HEK293 (cell line): ENCODE data around the gene CSTPP1.

ENCODE experiments used
- SP2 ChIP-seq: fragments of 450-650 bp; formaldehyde crosslinking; IDR thresholded peaks from 2 replicates; pipeline ENCODE4 v1.5.1; 2016; ENCODE audit warnings: missing biosample characterization, missing genetic modification characterization
- ZBTB21 ChIP-seq: fragments of 450-650 bp; formaldehyde crosslinking; IDR thresholded peaks from 2 replicates; pipeline ENCODE4 v1.5.1; 2017; ENCODE audit warnings: missing biosample characterization, missing genetic modification characterization
- ZBTB8A ChIP-seq: fragments of 450-650 bp; formaldehyde crosslinking; IDR thresholded peaks from 2 replicates; pipeline ENCODE4 v1.5.1; 2016; ENCODE audit warnings: missing biosample characterization, missing genetic modification characterization
- ZNF23 ChIP-seq: fragments of 450-650 bp; formaldehyde crosslinking; IDR thresholded peaks from 2 replicates; pipeline ENCODE4 v1.5.1; 2016; ENCODE audit warnings: missing biosample characterization, missing genetic modification characterization, borderline replicate concordance
- ZNF266 ChIP-seq: fragments of 450-650 bp; formaldehyde crosslinking; IDR thresholded peaks from 2 replicates; pipeline ENCODE4 v1.5.1; 2016; ENCODE audit warnings: missing biosample characterization, missing genetic modification characterization, low read depth
- ZNF335 ChIP-seq: fragments of 450-650 bp; formaldehyde crosslinking; conservative IDR thresholded peaks from 2 replicates; pipeline ENCODE4 v1.5.1; 2016; ENCODE audit warnings: missing biosample characterization, missing genetic modification characterization
- ZNF391 ChIP-seq: fragments of 450-650 bp; formaldehyde crosslinking; IDR thresholded peaks from 2 replicates; pipeline ENCODE4 v1.5.1; 2016; ENCODE audit warnings: low read depth, missing biosample characterization, missing genetic modification characterization, borderline replicate concordance
- ZNF626 ChIP-seq: fragments of 450-650 bp; sonication (Bioruptor Pico); formaldehyde crosslinking; IDR thresholded peaks from 2 replicates; pipeline ENCODE4 v1.5.1; 2018; ENCODE audit warnings: missing biosample characterization, missing genetic modification characterization, inconsistent platforms
- ZXDB ChIP-seq: fragments of 450-650 bp; formaldehyde crosslinking; IDR thresholded peaks from 2 replicates; pipeline ENCODE4 v1.5.1; 2016; ENCODE audit warnings: missing biosample characterization, missing genetic modification characterization
- TF ChIP-seq, protein P1 (sequence below): fragments of 450-650 bp; formaldehyde crosslinking; IDR thresholded peaks from 2 replicates; pipeline ENCODE4 v1.5.1; 2016; ENCODE audit warnings: missing biosample characterization, missing genetic modification characterization
- TF ChIP-seq, protein P2 (sequence below): fragments of 450-650 bp; formaldehyde crosslinking; IDR thresholded peaks from 2 replicates; pipeline ENCODE4 v1.5.1; 2016; ENCODE audit warnings: missing biosample characterization, missing genetic modification characterization
- TF ChIP-seq, protein P3 (sequence below): fragments of 450-650 bp; formaldehyde crosslinking; IDR thresholded peaks from 2 replicates; pipeline ENCODE4 v1.5.1; 2016; ENCODE audit warnings: missing biosample characterization, missing genetic modification characterization

DNA sequence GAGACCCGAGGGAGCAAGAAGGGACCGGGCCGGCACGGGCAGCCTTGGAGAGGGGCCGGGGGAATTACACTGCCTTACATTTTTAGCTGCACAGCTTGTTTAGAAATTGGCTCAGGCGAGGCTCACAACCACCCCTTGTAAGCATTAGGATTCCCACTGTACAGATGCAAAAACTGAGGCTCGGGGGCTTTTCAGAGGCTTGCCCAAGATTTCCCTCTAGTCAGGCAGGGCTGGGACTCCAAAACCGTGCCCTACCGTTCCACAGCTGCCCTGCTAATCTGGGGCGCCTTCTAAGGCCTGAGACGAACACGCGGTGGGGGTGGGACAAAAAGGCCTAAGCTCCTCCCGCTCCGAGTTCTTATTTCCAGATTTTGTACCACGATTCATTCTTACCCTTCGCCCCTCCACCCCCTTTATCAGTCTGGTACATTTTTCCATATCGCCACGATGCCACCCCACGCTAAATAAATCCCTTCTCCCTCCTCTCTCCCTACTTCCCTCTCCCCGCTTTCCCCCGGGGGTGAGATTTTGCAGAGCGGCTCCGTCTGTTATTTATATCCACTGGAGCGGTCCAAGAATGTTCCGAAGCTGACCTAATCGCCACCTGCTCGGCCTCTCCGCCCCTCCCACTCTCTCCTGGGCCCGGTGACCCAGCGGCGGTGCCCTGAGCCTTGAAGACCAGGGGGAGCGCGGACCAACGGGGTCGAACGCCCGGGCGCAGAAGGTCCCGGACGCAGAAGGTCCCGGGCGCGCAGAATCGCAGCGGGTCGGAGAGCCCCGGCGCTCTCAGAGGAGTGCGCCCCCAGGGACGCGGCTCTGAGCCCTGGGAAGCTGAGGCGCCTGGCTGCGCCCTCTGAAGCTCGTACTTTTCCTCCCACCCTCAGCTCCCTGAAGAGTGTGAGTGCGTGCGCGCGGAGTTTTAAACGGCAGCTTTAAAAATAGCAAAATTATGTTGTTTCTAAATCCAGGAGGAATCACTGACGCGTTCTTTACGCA lies 250.4 kb downstream of the CSTPP1 start:
- TF ChIP-seq, protein P1, sequence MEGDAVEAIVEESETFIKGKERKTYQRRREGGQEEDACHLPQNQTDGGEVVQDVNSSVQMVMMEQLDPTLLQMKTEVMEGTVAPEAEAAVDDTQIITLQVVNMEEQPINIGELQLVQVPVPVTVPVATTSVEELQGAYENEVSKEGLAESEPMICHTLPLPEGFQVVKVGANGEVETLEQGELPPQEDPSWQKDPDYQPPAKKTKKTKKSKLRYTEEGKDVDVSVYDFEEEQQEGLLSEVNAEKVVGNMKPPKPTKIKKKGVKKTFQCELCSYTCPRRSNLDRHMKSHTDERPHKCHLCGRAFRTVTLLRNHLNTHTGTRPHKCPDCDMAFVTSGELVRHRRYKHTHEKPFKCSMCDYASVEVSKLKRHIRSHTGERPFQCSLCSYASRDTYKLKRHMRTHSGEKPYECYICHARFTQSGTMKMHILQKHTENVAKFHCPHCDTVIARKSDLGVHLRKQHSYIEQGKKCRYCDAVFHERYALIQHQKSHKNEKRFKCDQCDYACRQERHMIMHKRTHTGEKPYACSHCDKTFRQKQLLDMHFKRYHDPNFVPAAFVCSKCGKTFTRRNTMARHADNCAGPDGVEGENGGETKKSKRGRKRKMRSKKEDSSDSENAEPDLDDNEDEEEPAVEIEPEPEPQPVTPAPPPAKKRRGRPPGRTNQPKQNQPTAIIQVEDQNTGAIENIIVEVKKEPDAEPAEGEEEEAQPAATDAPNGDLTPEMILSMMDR, result peak; percentile 25; the same call in 1 of the 2 replicates
- peak; percentile 20 for TF ChIP-seq SP2
- TF ChIP-seq, protein P2, sequence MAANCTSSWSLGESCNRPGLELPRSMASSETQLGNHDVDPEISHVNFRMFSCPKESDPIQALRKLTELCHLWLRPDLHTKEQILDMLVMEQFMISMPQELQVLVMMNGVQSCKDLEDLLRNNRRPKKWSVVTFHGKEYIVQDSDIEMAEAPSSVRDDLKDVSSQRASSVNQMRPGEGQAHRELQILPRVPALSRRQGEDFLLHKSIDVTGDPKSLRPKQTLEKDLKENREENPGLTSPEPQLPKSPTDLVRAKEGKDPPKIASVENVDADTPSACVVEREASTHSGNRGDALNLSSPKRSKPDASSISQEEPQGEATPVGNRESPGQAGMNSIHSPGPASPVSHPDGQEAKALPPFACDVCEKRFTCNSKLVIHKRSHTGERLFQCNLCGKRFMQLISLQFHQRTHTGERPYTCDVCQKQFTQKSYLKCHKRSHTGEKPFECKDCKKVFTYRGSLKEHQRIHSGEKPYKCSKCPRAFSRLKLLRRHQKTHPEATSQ, result no peak
- no peak for TF ChIP-seq ZNF266 (tag by site-specific recombination)
- no peak for TF ChIP-seq ZNF626 (tag by site-specific recombination)
- no peak for TF ChIP-seq ZBTB21 (tag by site-specific recombination)
- TF ChIP-seq ZXDB (tag by site-specific recombination), result no peak
- no peak for TF ChIP-seq ZNF23 (tag by site-specific recombination)
- no peak for TF ChIP-seq ZNF391 (tag by site-specific recombination)
- peak; percentile 93 for TF ChIP-seq ZNF335
- TF ChIP-seq, protein P3, sequence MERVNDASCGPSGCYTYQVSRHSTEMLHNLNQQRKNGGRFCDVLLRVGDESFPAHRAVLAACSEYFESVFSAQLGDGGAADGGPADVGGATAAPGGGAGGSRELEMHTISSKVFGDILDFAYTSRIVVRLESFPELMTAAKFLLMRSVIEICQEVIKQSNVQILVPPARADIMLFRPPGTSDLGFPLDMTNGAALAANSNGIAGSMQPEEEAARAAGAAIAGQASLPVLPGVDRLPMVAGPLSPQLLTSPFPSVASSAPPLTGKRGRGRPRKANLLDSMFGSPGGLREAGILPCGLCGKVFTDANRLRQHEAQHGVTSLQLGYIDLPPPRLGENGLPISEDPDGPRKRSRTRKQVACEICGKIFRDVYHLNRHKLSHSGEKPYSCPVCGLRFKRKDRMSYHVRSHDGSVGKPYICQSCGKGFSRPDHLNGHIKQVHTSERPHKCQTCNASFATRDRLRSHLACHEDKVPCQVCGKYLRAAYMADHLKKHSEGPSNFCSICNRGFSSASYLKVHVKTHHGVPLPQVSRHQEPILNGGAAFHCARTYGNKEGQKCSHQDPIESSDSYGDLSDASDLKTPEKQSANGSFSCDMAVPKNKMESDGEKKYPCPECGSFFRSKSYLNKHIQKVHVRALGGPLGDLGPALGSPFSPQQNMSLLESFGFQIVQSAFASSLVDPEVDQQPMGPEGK (tag by site-specific recombination), result 0 out of 2 replicates have a peak, but pooled peaks have one; percentile 21
- peak; percentile 71 for TF ChIP-seq ZBTB8A (tag by site-specific recombination)
